Stimulated activated CD4-positive, alpha-beta T cell treated with anti-CD3 and anti-CD28 coated beads, Interleukin-12 subunit alpha, Interleukin-12 subunit beta, amount 100 ng/mL, for 4 hours (primary cell): ENCODE data around the gene HEXD.

Source experiments
- DNase-seq: peaks from one replicate; pipeline ENCODE4 v3.0.0-alpha.2; 2020

HEXD gene

DNA sequence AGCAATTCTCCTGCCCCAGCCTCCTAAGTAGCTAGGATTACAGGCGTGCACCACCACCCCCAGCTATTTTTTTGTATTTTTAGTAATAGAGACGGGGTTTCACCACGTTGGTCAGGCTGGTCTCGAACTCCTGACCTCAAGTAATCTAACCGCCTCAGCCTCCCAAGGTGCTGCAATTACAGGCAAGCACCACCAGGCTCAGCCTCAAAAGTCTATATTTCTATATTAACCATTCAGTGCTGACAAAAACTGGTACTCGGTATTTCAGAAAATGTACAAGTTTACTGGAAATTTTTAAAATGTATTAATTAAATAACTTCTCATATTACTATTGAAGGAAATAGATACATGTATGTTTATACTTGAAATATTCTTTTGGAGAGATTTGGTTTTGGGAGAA, 1.4 kb upstream of the HEXD start:
- DNase-seq = no peak

DNA sequence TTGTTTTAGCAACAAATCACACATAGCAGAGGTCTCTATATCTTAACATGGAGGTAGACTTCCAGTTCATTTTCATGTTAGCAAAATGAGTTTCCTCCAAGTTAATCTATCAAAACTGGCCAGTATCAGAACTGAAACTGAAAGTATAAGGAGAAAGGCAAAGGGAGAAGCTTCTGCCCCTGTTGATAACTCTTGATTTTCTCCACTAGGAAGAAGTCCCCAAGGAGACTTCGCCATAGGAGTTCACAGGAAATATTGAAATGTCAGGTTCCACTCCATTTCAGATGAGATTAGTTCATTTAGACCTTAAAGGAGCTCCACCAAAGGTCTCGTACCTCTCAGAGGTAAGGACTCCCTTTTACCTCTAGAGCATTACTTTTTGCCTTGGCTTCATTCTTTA, 1.4 kb downstream of the HEXD start:
- no peak for DNase-seq

DNA sequence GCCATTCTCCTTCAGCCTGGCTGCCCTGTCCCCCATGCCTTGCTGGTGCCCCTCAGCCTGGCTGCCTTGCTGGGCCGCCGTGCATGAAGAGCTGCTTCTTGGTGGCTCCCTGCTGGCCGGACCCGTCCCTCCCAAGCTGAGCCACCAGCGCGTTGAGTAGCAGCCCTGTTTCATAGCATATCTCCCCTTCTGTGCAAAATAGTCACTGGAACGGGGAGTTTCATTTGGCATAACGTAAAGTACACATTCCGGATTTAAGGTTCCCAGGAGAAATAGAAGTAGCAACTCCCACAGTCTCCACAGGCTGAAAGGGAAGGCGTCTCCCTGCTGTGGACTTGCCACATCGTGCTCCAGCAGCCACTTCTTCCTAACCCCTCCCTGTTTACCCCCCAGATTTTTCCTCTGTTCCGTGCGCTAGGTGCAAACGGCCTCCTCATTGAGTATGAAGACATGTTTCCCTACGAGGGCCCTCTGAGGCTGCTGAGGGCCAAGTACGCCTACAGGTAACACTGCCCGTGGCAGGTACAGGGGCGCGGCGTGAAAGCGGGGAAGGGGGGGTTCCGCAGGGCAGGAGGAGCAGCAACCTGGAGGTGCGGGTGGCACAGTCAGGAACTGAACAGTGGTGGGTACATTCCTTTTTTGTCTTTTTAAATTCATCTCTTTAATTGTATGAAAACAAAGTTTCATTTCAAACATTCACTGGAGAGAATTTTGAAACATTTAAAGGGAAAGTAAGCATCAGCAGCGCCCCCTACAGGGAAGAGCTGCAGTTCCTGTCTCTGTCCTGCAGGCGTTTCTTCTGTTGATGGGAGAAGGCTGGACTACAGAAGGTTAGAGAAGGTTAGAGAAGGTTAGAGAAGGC, 6.1 kb downstream of the HEXD start:
- DNase-seq = peak; percentile 54

DNA sequence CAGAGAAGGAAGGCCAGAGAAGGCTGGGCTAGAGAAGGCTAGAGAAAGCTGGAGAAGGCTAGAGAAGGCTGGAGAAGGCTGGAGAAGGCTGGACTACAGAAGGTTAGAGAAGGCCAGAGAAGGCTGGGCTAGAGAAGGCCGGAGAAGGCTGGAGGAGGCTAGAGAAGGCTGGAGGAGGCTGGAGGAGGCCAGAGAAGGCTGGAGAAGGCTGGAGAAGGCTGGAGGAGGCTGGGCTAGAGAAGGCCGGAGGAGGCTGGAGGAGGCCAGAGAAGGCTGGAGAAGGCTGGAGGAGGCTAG, 6.7 kb downstream of the HEXD start:
- DNase-seq = no peak

DNA sequence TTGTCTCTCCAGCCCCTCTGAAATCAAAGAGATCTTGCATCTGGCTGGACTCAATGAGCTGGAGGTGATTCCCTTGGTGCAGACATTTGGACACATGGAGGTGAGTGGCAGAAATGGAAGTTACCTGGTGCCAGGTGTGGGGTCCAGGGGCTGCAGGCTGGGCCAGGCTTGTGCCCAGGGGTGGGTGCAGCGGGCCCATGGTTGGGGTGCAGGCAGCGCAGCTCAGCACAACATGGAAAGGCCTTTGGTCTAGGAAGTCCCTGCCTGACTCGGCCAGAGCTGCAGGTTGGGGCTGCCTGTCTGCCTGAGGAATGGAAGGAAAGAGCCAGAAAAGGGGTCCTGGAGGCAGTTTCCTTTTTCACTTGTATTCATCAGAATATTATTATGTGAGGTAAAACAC, 10.4 kb downstream of the HEXD start:
- DNase-seq = no peak

DNA sequence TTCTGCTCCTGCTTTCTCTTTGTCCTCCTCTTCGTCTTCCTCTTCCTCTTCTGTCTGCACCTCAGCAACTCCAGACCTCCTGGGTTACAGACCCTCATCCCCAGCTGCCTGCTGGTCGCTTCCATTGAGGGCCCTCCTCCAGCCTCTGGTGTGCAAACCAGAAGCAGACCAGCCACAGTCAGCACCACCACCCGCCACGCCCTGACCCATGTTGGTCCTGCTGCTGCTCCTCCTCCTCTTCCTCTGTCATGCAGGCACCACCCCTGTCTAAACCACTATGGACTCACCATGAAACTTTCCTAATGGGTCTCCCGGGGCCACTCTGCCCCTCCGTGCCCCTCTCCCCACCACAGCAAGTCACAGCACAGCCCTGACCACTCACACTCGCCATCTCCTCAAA, 11.7 kb downstream of the HEXD start:
- no peak for DNase-seq

DNA sequence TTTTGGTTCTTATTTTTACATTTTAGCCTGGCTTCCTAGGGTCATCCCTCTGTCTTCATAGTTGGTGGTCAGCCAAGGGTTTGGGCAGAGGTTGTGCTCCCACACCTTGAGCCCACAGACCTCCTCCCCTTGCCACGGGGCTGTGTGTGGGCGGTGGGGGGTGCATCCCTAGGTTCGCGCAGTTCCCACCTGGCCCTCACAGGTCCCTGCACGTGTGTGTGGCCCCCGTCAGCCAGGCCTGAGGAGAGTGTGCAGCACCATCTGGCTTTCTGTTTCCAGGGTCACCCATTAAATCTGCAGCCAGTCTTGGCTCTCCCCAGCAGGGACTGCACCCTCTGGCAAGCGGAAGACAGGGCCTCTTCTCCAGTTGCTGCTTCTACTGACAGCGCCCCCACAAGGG, 13.9 kb downstream of the HEXD start:
- DNase-seq = no peak

DNA sequence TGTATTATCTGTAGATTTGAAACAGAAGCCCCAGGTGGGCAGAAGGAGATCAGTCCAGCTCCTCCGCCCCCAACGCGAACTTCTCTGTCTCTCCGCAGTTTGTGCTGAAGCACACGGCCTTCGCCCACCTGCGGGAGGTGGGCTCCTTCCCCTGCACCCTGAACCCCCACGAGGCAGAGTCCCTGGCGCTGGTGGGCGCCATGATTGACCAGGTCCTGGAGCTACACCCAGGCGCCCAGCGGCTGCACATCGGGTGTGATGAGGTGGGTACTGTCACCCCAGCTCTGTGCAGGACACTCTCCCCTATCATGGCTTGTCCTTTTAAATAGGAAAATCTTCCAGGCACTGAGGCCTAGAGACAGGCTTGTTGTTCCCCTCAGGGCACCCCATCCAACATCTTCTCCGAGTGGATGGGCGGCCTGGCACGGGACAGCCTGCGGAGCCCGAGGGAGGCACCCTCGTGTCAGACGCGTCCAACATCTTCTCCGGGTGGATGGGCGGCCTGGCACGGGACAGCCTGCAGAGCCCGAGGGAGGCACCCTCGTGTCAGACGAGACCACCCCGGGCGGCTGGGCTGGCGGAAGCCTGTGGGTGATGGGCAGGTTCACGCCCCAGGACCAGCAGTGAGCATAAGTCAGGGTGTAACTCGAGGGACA, 15.5 kb downstream of the HEXD start:
- no peak for DNase-seq

DNA sequence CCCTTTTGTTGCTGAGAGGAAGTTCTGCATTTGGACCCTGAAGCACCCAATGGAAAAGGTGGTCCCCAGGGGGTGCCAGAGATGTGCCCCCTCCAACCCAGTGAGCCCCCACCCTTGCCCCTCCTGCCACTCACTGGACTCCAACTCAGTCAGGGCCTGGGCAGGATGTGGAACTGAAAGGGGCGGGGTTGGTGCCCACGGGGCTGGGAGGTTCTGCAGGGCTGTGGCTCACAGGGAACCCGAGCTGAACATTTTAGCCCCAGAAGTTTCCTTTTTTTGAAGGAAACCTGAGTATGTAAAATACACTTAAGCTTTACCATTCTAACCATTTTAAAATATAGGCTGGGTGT, 16.0 kb downstream of the HEXD start:
- DNase-seq = no peak

DNA sequence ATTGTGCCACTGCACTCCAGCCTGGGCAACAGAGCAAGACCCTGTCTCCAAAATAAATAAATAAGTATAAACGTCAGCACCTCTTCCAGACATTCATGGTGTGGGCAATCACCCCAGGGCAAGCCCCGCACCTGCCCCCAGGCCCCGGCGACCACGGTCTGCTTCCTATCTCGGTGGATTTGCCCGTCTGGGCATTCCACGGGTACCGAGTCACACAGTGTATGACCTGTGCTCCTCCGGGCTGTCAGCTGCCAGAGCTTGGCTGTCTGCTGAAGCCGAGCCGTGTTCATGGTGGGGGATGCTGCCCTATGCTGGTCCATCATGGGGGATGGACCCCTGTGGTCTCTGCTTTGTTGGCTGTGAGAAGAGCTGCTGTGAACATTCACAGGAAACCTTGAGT, 17.0 kb downstream of the HEXD start:
- DNase-seq = no peak

DNA sequence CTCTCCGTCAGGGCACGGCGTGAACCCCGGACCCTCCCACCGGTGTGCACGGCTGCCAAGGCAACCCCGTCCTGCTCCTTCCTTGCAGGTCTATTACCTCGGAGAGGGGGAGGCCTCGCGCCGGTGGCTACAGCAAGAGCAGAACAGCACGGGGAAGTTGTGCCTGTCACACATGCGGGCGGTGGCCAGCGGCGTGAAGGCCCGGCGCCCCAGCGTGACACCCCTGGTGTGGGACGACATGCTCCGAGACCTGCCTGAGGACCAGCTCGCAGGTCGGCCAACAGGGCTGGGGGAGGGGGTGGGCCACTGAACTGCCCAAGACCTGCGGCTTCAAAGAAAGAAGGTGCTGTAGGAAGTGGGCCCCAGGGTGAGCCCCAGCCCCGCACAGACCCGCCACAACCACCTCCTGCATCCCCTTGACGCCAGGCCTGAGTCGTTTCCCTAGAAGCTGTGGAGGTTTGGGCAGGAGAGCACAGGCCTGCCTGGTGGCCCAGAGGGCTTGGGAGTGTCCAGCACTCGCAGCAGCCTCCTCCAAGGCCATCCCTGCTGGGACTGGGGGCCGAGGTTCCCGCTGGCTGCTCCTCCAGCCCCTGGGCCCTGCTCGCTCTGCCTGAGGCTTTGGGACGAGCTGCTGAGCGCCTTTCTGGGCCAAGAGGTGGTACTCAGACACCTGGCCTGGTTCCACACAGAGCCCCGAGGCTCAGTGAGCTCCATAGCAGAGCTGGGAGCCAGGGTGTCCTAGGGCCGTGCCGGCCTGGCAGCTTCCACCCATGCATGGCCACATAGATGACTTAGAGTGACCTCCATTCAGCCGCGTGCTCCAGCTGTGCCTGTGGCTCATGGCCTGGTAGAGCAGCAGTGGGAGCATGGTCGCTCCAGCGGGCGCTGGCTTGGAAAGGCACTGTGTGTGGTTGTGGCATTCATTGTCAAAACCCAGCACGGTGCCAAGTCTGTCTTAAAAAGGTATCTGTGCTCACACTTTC, 17.7 kb downstream of the HEXD start:
- DNase-seq = no peak

DNA sequence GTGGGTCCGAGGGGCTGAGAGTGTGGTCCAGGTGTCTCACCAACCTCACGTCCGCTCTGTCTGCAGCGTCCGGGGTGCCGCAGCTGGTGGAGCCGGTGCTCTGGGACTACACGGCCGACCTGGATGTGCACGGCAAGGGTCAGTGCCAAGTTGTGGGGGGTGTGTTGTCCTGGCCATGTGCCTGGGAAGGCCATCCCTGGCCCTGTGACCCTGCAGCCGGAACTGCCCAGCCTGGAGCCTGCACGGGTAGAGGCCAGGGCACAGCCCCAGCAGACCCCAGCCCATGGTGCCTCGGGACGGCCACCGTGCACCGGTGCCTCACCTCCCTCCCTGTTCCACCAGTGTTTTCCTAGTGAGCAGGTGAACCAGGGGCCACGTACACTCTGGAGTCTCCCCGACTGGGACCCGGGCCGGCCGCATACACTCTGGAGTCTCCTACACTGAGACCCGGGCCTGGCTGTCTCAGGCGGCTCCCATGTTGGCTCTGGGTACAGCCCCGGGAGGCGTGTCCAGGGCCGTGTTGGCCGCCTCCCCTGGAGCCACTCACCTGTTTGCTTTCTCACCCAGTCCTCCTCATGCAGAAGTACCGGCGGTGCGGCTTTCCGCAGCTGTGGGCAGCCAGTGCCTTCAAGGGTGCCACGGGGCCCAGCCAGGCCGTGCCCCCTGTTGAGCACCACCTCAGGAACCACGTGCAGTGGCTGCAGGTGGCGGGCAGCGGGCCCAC, 18.6 kb downstream of the HEXD start:
- no peak for DNase-seq

DNA sequence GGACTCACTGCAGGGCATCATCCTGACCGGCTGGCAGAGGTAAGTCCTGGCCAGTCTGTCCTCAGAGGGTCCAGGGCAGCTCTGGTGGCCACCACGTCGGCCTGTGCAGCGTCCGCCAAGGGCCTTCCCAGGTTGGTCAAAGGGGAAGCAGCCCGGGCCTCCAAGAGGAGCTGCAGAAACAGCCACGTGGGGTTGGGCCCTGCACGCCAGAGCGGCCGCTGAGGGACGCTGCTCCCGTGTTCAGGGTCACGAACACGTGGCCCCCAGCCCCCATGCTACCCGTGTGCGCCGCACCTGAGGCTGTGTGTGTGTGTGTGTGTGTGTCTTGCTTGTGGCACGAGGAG, 19.1 kb downstream of the HEXD start:
- DNase-seq = no peak

DNA sequence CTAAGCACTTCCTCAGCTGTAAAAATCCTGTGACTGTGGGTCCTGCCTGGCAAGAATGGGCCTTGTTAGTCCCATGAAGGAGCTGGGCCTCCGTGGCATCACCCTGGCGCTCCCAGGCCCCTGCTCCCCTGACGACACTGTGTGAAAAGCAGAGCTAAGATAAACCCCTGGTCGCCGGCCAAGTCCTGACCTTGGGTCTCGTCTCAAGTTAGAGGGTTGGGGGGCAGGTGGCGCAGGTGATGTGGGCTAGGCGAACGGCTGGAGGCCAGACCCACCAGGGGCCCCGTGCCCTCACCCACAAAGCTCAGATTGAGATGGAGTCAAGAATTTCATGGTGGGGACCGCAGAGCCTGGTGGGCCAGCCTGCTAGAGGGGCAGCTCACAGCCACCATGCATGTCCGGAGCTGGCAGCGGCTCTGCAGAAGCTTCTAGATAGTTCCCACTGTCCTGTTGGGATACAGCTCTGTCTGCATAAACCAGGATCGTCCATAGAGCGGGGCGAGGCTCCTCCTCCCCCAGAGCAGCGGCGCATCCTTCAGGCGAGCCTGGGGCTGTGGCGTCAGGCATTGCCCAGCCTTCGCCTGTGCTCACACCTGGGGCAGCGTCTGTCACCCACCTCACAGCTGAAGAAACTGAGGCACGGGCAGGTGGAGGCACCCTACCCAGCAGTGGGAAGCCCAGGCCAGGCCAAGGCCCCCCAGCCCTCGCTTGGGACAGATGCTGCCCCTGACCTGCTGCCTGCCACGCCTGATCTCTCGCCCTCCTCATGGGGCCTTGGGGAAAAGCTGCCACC, 20.4 kb downstream of the HEXD start:
- DNase-seq = no peak

DNA sequence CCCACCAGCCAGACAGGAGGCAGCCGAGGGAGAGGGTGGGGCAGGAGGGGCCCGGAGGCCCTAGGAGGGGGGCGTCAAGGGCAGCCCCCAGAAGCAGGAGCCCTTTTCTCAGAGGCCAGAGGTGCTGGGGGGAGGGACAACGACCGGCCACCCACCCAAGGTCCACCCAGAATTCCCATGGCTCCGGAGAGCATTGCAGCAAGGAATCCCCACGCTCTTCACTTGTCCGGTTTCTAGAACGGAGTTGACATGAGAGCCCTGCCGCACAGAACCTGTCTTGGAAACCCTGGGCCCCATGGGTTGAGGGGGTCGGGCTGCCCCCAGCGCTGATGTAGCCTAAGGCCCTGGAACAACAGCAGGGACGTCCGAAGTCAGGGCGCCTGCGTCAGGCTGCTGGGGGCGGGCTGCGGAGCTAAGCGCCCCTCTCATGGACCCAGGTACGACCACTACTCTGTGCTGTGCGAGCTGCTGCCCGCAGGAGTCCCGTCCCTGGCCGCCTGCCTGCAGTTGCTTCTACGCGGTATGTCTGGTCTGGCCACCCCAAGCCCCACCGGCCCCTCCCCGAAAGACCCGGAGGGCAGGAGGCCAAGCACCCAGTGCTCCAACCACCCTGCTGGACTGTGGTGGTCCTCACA, 21.2 kb downstream of the HEXD start:
- DNase-seq = no peak

DNA sequence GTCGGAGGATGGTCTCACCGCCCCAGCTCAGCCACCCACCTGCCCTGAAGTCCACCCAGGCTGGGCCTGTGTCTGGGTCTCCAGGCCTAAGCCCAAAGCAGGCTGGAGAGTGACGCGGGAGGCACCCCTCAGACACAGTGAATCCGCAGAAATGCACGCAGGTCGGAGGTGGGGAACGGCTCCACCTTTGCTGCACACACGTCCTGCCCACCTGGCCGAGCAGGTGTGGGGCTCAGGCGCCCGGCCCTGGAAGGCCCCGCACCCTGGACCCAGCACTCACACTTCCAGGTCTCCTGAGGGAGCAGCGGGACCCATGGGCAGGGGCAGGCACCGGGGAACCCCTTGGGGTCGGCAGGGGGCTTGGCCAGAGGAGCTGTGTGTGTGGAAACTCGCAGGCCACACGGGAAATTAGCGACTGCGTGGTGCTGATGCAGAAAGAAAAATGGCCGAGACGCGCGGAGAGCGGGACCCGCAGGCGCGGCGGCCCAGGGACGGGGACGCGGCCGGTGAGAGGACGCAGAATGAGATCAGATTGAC, 21.8 kb downstream of the HEXD start:
- DNase-seq = no peak

DNA sequence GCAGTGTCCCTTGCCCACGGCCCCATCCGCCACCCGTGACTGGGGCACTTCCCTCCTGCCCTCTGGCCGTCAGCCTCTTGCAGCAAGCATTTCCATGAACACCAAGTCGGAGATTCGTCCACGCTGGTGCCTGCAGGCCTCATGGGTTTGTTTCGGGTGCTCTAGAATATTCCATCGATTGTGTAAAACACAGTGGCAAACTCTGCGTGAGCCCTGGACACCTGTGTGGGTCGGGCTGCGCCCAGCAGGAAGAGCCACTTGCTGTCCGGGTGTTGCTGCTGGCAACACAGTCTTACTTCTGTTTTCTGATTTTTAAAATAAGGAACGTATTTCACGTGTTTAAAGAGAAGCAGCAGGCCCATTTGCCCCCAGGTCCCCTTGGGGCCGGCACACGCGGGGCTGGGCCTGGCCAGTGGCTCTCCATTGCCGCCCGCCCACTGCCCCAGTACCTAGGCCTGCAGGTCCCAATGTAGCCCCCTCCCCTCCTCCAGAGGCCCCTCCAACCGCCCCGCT, 22.4 kb downstream of the HEXD start:
- no peak for DNase-seq

DNA sequence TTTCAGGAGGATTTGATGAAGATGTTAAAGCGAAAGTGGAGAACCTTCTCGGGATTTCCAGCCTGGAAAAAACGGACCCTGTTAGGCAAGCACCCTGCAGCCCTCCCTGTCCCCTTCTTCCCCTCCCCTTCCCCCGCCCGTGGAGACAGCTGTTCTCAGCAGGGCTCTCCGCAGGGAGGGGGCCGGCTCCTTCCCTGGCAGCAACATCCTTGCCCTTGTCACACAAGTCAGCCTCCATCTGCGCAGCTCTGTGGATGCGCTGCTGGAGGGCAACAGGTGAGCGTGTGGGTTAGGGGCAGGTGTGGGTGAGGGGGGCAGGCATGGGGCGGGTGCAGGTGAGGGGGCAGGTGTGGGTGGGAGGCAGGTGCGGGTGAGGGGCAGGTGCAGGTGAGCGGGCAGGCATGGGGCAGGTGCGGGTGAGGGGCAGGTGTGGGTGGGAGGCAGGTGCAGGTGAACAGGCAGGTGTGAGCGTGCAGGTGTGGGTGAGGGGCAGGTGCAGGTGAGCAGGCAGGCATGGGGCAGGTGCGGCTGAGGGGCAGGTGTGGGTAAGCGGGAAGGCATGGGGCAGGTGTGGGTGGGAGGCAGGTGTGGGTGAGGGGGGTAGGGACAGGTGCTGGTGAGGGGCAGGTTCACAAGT, 23.0 kb downstream of the HEXD start:
- DNase-seq = no peak

DNA sequence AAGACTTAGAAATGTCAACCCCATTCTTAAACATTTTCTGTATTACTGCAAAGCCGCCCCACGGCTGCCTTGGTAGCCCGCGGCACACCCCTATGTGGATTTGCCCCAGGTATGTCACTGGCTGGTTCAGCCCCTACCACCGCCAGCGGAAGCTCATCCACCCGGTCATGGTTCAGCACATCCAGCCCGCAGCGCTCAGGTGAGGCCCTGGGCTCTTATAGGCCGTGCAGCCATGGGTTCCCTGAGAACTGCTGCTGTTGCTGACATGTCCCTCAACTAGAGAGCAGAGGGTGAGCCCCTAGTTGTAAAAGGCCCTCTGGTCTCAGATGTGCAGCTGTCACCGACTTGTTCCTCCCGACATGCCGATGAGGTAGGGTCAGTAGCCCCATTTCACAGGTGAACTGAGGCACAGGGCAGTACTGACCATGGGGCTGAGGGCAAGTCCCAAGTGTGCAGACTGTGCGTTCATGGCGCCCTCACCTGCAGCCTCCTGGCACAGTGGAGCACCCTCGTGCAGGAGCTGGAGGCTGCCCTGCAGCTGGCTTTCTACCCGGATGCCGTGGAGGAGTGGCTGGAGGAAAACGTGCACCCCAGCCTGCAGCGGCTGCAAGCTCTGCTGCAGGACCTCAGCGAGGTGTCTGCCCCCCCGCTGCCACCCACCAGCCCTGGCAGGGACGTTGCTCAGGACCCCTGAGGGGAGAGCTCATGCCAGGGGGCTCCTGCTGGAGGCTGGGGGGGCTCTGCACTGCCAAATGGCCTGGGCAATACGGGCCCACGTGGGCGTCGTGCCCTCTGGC, 23.7 kb downstream of the HEXD start:
- no peak for DNase-seq
